ENCODE results near the gene CFAP54.
"Not testable (repeated sequence)": the region's sequence is repeated elsewhere in the genome, so short reads cannot be mapped to it uniquely, and the experiment has no call there.

CFAP54 gene

DNA sequence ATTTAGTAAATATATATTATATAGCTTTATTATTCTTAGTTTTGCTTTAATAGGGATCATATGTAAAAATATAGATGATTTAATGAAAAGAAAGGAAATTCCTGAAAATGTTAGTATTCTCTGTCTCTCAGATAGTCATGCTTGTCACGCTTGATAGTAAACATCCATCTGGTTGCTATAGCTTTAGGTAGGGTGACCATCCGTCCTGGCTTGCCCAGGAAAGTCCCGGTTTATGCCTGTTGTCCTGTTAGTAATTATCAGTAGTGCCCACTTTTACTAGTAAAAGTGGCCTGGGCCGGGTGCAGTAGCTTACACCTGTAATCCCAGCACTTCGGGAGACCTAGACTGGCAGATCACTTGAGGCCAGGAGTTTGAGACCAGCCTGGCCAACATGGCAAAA is 23.8 kb downstream of the CFAP54 start:
- no peak for DNase-seq (ENCODE audit: low read depth in 3 of 3)

DNA sequence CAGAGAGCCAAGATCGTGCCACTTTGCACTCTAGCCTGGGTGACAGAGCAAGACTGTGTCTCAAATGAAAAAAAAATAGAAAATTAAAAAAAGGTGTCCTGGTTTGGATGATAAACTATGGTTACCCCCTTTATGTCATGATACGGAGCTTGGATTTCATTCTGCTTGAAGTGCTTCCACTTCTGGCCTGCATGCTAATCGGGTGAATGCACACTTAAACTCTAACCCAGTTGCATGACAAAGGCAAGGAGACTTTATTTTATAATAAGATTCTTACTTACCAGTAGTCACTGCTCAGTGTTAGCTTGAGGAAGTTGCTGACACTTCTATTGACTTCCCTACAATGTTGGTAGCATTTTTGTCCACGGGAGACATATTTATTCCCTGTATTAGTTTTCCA is 24.3 kb downstream of the CFAP54 start:
- no peak for DNase-seq (ENCODE audit: low read depth in 3 of 3)

DNA sequence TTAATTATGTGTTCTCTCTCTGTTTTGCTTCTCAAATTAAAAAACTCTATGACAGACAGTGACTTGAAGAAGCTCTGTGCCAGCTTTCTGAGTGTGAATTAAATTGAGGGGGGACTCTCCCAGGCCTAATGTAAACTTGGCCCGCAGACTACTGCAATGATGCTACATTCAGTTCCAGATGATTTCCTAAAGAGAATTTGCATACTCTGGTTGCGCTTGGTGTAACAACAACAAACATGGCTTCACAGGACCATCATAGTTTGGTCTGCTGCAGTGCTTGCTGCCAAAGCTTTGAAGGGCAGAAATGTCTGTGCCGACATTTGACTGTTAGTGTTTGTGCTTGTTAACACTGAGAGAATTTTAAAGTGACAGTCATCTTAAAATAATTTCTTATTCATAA is 25.0 kb downstream of the CFAP54 start:
- DNase-seq (ENCODE audit: low read depth in 3 of 3): no peak

DNA sequence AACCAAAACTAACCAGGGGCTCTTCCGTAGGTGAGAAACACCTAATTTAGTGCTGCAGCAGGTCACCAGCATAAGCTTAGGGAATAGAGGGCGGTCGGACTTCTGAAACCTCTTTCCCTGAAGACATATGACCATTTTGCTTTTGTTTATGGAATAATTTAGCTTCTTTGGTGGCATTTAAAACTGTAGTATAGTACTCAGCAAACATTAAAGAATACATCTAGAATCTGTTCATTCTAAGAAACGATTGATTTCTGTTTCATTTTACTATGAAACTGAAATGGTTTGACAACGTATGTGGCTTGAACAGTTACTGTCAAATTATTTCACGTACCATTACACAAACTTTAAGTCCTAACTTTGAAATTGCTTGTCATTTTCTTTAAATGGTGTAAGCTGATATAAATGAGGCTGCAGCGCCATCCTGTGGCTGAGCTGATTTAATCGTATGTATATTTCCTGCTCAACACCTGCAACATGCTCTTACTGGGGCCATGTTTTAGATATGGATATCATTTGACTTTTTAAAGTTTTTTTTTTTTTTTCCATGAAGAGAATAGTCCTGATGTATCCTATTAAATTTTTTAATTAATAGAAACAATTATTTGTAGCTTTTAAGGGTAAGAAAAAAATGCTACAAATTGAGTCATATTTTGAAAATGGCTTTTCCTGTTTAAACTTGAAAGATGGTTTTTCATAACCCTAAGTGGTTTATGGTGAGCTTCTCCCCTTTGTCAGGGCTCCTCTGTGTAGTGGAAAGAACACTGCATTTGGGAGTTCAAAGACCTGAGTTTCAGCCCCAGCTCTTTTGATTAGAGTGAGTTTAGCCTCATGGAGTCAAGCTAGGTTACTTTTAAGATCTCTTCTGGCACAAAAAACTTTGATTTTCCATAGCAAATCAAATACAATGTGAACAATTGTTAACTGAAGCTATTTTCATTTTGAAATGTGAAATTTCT is 27.4 kb downstream of the CFAP54 start:
- DNase-seq (ENCODE audit: low read depth in 3 of 3): peak; percentile 67 to 77 (median 69)

DNA sequence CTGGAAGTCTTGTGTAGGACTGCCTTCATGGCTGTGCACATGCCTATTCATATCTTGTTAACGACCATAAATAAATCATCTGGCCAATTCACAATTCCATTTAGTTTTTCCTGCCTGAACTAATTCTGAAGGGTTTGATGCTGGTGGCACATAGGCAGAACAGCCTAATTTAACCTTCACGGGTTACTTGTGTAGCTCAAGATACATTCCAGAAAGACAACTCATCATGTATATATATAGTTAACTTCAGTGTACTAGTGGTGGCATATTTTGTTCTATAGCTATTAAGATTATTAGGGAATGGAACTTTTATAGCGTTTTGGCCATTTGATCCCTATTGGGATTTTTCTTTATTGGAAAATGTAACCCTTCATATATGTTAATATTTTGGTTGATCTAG is 31.4 kb downstream of the CFAP54 start:
- DNase-seq (ENCODE audit: low read depth in 3 of 3): no peak

DNA sequence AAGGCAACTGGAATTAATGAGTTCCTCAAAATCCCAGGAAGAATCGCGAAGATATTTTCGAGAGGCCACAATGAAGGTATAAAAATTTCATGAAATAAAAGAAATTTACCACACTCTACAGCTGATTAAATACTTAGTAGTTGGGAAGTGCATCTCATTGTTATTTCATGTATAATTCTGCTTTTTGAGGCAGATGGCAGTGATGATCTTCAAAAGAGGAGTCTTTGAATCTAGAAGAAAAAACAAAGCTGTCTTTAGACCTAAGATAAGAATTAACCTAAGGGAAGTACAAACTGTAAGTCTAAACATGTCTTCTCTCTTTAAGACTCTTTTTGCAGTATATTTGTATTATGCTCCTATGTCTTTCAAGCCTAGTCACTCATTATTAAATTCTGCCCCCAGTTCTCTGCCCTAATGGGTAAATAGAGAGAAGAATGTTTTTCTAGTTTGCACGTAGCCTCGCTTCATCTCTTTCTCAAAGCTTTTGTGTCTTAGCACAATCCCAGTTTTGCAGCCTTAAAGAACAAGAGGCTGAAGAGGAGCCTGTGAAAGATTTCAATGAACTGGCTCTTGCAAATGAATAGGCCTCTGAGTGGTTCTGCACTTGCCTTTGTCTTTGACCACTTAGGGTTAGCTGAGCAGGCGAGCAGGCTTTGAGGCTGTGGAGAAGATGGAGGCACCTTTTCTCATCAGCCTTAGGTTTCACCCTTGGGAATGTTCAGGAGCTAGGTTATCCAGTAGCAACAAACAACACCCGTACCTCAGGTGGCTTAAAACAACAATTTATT is 32.7 kb downstream of the CFAP54 start:
- no peak for DNase-seq (ENCODE audit: low read depth in 3 of 3)

DNA sequence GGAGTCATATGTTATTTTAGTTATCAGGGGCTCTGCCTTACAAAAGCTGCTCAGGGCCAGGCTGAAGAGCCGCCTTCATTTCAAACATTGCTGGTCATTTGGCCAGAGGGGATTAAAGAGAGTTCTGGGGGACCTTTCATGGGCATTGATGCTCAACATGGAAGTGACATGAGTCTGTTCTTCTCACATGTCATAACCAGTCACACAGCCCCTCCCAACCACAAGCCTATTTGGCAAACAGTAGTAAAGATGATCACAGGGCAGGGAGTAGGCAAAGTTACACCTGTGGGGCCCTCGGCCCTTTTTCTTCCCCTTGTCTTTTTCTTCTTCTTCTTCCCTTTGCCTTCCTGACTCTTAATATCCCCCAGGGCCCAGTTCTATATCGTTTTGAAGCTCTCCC is 33.3 kb downstream of the CFAP54 start:
- no peak for DNase-seq (ENCODE audit: low read depth in 3 of 3)

DNA sequence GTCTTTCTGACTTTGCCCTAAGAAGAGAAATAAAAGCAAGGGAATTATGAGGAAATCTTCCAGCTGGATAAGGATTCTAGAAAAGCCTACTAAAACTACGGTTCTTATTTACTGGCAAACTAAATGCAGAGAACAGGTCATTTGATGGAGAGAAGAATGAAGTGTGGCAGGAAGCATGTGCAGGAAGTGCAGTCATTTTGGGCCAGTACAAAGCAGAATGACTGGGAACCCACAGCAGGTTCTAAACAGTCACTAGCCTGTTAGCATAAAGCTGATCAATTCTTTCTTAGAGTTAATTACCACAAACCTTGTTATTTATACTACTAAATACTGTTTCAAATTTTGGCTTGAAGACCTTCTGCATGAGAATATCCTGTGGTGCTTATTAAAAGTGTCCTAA is 36.7 kb downstream of the CFAP54 start:
- DNase-seq (ENCODE audit: low read depth in 3 of 3): no peak

DNA sequence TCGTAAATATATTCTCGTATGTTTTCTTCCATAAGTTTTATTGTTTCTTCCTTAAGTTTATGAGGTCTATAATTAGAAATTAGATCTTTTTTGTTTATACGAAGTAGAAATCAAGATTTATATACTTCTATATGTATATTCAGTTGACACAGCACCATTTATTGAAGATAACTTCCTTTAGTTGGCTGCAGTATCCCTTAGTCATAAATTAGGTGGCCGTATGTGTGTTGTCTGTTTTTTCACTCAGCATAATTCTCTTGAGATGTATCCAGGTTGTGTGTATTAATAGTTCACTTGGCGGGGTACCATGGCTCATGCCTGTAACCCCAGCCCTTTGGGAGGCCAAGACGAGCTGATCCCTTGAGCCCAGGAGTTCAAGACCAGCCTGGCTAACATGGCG is 40.5 kb downstream of the CFAP54 start:
- DNase-seq (ENCODE audit: low read depth in 3 of 3): no peak

DNA sequence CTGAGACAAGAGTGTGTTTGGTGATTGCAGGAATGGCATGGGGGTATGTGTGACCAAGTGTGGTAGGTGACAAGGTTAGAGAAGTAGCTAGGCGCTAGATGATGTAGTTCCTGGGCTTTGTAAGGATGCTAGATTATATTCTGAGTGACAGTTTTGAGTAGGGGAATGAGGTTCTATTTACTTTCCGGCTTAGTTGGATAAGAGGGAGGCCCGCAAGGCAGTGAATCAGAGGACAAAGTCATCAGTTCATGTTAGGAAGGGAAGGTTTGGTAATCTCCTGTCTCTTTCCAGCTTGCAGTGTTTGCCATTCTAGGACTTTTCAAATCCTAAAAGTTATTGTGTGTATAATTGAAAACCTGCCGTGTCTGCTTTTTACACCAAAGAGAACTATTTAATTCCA is 45.0 kb downstream of the CFAP54 start:
- DNase-seq (ENCODE audit: low read depth in 3 of 3): no peak

DNA sequence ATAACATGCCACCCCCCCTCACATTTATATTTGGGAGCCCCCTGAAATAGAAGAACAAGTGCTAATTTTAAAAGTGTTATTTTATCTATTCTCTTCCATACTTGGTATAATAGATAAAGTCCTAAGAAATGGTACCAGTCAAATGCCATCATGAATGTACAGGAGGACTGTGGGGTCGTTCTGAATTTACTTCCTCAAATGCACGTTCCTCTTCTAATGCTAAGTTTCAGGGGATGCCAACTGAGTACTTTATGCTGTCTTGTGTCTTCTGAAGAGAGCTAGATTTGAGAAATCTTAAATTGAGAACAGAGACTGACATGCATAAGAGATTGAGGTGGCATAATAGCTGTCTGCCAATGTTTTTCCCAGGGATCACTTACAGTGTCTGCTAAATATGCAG is 59.0 kb downstream of the CFAP54 start:
- no peak for DNase-seq (ENCODE audit: low read depth in 3 of 3)

DNA sequence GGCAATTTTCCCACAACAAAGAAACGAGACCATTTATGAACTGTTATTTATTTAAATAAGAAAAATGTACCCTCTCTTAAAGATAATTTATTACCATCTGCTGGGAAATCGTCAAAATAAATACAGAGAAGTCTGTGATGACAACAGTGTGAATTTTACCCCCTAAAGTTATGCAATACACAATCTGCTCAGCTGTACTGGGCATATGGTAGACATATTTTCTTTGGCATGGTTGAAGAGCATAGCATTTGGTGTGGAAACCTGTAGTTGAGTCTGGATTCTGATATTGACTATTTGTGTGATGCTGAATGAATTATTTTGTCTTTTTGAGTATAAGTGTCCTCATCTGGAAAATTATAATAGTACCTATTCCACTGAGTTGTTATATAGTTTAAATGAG is 60.0 kb downstream of the CFAP54 start:
- no peak for DNase-seq (ENCODE audit: low read depth in 3 of 3)

DNA sequence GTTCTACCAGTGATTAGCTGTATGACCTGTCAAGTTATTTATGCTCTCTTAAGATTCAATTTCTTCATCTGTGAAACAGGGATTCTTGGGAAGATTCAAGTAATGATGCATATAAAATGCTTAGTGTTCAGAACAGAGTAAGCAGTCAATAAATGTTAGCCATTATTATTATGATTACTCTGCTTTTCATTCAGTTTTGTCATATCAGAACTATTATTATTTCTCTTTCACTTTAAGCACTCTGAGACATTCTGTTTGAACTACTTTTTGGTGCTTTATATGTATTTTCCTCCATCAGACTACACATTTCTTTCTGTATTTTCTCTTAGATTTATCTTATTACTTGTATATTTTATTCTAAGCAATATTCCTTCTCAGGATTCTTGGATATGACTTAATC is 81.2 kb downstream of the CFAP54 start:
- no peak for DNase-seq (ENCODE audit: low read depth in 3 of 3)

DNA sequence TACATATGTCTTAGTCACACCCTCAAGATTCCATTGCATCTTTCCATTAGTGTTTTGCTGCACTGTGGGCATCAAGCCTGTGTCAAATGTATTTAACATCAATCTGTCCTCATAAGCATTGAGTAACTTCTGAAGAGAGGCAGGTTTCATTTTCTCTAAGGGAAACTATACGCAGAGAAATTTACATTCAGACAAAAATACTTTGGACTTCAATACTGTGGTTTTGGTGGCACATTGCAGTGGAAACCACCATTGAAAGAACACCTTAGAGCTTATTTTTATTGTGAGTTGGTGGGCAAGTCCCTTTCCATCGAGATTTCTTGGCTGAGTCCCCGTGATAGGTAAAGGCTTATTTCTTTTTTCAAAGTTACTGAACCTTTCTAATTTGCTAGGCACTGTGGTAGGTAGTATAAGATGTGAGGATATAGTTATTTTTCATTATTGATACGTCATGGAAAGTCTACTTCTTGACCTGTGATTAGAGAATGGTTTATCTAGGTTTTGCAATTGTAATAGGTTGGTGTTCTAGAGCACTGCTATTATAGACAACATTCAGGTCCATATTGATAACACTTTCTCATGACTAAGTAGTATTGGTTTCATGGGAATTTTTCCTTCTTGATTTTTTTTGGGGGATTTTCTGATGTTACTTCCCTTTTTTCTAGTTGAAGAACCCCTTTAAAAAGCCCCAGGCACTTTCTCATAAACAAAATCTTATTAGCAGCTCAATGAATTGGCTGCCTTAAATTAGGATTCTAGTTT is 81.9 kb downstream of the CFAP54 start:
- DNase-seq (ENCODE audit: low read depth in 3 of 3): no peak

DNA sequence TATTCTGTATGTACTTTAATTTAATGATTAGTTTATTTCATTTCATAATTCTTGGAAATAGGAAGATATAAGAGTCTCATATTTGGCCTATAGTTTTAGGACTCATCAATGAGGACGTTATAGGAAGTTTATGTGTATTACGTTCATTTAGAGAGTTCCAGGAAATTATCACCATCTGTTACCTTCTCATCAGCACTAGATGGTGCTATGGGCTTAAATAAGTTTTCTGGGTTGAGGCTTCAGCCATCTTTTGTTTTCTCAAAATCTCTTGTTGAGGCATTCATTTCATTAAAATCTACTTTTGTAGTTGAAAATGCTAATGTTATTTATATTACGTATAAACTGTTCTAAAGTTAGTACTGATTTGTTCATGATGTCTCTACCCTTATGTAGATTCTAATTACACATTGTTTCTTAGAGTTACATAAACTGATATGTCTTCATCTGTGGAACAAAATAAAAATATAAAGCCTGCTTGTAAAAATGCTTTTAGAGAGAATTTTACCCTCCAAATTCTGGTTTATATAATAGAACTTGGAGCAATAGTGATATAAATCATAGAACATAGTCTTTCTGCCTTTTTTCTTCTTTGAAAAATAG is 89.2 kb downstream of the CFAP54 start:
- no peak for DNase-seq (ENCODE audit: low read depth in 3 of 3)

DNA sequence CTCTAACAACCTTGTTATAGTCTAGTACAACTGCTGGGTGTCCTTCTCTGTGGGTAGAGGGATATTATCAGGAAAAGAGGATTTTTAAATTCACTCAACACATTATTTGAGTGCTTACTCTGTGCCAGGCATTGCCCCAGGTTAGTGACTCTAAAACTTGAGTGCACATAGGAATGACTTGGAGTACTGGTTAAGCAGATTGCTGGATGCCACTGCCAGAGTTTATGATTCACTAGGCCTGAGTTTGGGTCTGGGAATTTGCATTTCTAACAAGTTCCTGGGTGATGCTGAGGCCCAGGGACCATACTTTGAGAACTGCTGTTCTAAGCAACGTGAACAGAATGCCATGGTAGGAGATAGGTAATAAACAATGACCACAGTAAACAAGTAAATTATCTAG is 96.6 kb downstream of the CFAP54 start:
- no peak for DNase-seq (ENCODE audit: low read depth in 3 of 3)

DNA sequence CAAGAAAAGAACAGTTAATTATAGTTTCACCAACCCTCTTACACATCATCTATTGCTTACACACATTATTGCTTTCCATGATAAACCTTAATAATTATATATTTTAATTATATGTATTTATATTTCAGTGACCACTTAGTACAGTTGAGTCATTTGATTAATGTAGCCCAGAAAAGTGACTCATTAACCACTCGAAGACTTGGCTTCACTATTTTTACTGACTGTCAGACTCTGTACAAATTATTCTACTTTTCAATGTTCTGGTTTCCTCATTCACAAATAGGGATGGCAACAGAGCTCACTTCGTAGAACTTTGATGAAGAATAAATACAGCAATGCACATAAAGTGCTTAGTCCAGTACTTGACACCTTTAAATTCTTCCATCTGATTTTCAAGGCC is 98.3 kb downstream of the CFAP54 start:
- DNase-seq (ENCODE audit: low read depth in 3 of 3): no peak

DNA sequence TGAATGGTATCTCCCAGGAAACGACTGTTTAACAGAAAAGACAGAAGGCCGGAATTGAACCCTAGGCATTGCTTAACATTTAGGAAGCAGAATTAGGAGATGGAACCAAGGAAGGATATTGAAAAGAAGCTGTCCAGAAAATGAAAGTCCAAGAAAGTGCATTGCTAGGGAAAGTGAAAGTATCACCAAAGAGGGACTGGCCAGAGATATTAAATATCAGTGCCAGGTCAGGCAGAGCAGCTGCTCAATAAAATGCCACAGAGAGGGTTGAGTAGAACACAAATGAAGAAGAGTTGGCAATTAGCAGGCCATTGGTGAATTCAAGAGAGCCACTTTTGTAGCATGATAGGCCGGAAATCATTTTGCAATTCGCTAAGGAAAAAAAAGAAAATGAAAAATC is 101.6 kb downstream of the CFAP54 start:
- DNase-seq (ENCODE audit: low read depth in 3 of 3): no peak

DNA sequence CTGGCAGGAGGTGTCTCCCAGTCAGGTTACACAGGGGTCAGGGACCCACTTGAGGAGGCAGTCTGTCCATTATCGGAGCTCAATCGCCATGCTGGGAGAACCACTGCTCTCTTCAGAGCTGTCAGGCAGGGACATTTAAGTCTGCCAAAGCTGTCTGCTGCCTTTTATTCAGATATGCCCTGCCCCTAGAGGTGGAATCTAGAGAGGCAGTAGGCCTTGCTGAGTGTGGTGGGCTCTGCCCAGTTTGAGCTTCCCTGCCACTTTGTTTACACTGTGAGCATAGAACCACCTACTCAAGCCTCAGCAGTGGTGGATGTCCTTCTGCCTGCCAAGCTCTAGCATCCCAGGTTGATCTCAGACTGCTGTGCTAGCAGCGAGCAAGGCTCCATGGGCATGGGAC is 115.0 kb downstream of the CFAP54 start:
- not testable (repeated sequence) for DNase-seq (ENCODE audit: low read depth in 3 of 3)

DNA sequence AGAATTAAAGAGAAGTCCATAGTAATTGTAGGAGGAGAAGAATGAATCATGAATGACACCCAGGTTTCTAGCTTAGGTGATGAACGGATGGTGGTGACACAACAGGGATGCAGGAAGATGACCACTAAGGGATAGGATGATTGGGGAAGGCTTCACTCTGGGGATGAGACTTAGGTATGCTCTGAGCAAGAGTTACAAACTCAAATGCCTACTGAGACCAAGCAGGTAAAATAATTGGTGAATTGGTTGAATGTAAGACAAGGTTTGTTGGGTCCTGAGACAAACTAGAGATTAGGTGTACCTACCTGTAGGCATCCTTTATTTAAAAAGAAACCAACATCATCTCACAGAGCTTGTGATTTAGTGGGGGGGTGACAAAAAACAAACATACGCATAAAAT is 116.3 kb downstream of the CFAP54 start:
- no peak for DNase-seq (ENCODE audit: low read depth in 3 of 3)

DNA sequence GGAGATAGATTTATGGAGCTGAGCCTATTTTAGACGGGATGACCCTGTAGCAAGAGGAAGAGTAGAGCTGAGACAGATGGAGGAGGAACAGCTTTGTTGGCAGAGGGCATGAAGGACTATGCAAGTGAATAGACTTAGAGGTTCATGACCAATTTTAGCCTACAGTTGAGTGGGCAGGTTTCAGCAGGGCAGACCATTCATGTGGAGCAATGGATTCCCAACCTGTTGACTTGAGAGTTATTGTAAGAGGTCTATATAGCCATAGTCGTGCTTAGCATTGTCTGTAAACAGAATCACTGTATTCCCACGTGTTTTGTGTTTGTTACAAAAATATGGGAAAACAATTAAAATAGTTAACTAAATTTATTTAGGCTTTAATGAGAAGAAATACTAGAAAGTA is 116.8 kb downstream of the CFAP54 start:
- DNase-seq (ENCODE audit: low read depth in 3 of 3): no peak

DNA sequence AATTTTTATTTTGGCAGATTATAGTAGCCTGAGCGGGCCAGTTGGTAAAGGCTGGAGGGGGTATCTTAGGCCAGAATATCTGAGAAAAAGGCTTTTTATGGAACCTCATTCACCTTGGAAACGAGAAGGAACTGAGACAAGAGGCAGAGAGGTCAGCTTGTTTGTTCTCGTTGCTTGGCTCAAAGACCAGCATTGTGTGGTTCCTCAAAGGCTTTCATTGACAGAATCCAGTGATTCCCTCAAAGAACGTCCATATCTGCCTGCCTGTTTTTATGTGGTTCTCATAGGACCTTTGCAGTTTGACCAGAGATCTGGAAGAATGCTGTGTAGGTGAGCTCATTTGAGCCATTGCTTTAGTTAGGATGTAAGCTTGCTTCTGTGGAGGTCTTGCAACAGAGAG is 117.3 kb downstream of the CFAP54 start:
- DNase-seq (ENCODE audit: low read depth in 3 of 3): no peak

Data from stimulated activated CD4-positive, alpha-beta T cell treated with anti-CD3 and anti-CD28 coated beads, TNF-alpha, amount 100 ng/mL, for 4 hours (primary cell).